HCT116 (cell line): Measurements from ENCODE around the gene SYCE1L. TPM values are rescaled to one million over a fixed set of nuclear protein-coding genes. Genes with fewer than 3 reads are reported as not detected.

Experiments used
- ATAC-seq: fragments of 200-7000 bp; cut with Tn5 transposase; 2 replicates; pipeline ENCODE4 v1.9.1; 2020; ENCODE audit warnings: mild to moderate bottlenecking, moderate library complexity
- BruUV-seq: library from RNA; stranded (reverse); fragments of 400-500 nt; replicated peaks from 2 replicates; lab custom pipeline; 2021; lab: Mats Ljungman, UMichigan
- CTCF ChIA-PET: fragments of 300-600 bp; sonication (Branson Sonifier 250); formaldehyde crosslinking; loops from one replicate; lab custom pipeline; 2021; ENCODE audit warnings: antibody characterized with exemption; lab: Charles Lee
- POLR2A ChIA-PET: fragments of 300-600, 350-600 bp; sonication (Branson Sonifier 250); formaldehyde crosslinking; loops from one replicate; lab custom pipeline; 2021; ENCODE audit warnings: antibody characterized with exemption; lab: Charles Lee
- RAD21 ChIA-PET, 2 experiments: fragments of 300-600 bp; sonication (Branson Sonifier 250); formaldehyde crosslinking; loops; one replicate each; lab custom pipeline; 2023; ENCODE audit warnings: low total read pairs in 2 of 2; ENCODE audit not compliant: uncharacterized antibody in 2 of 2, unreplicated experiment in 2 of 2, low non-redundant PET in 1 of 2; lab: Charles Lee
- DNase-seq: peaks from one replicate; pipeline ENCODE4 v3.0.0-alpha.2; 2010; ENCODE audit warnings: low read depth, low spot score
- H2AFZ ChIP-seq: fragments of 200-600 bp; shearing (Covaris generic), sonication (generic); 2 replicates; pipeline ENCODE4 v1.6.1; 2017; ENCODE audit warnings: low read depth, mixed run types, mixed read lengths, antibody characterized with exemption, low read length; ENCODE audit not compliant: poor library complexity, severe bottlenecking
- H3K27ac ChIP-seq: 2 replicates; pipeline ENCODE4 v1.5.1; 2012; ENCODE audit warnings: low read depth, low read length
- H3K27me3 ChIP-seq: fragments of 200-600 bp; sonication (generic); 2 replicates; pipeline ENCODE4 v1.6.1; 2016; ENCODE audit warnings: mixed run types, low read length, mixed read lengths; ENCODE audit not compliant: insufficient read depth
- H3K36me3 ChIP-seq, 2 experiments: fragments of 200-500 bp in 1 of 2; fragments of 200-600 bp in 1 of 2; sonication (Bioruptor generic) in 1 of 2; sonication (generic) in 1 of 2; 2 replicates each; pipeline versions ENCODE4 v1.5.1 to v1.6.1; 2014 to 2016; ENCODE audit warnings: low read length in 2 of 2, inconsistent platforms in 1 of 2, mixed read lengths in 1 of 2, mixed run types in 1 of 2; ENCODE audit not compliant: insufficient read depth in 2 of 2, control insufficient read depth in 1 of 2
- H3K4me1 ChIP-seq, 2 experiments: fragments of 200-600 bp in 1 of 2; sonication (generic) in 1 of 2; 2 replicates each; pipeline versions ENCODE4 v1.5.1 to v1.6.1; 2012 to 2017; ENCODE audit warnings: low read length in 2 of 2, inconsistent platforms in 1 of 2, mild to moderate bottlenecking in 1 of 2, mixed read lengths in 1 of 2, mixed run types in 1 of 2, moderate library complexity in 1 of 2; ENCODE audit not compliant: insufficient read depth in 2 of 2, control insufficient read depth in 1 of 2
- H3K4me2 ChIP-seq: fragments of 200-600 bp; sonication (generic); 2 replicates; pipeline ENCODE4 v1.6.1; 2017; ENCODE audit warnings: mixed run types, low read length, mixed read lengths
- H3K4me3 ChIP-seq, 2 experiments: fragments of 200-600 bp in 1 of 2; sonication (generic) in 1 of 2; replicated peaks in 1 of 2; 2 replicates each; pipeline ENCODE4 v1.5.1; 2011 to 2016; ENCODE audit warnings: low read length in 2 of 2, control low read depth in 1 of 2, low read depth in 1 of 2, mild to moderate bottlenecking in 1 of 2, mixed read lengths in 1 of 2, mixed run types in 1 of 2
- H3K79me2 ChIP-seq: fragments of 200-600 bp; sonication (generic); 2 replicates; pipeline ENCODE4 v1.6.1; 2017; ENCODE audit warnings: mild to moderate bottlenecking, mixed run types, low read length, moderate library complexity, mixed read lengths; ENCODE audit not compliant: insufficient read depth
- H3K9ac ChIP-seq: fragments of 200-600 bp; sonication (generic); 2 replicates; pipeline ENCODE4 v1.6.1; 2016; ENCODE audit warnings: low read length, mixed read lengths
- H3K9me2 ChIP-seq: fragments of 200-600 bp; sonication (generic), shearing (Covaris generic); 2 replicates; pipeline ENCODE4 v1.6.1; 2017; ENCODE audit warnings: mixed run types, mild to moderate bottlenecking, moderate library complexity; ENCODE audit not compliant: insufficient read depth
- H3K9me3 ChIP-seq, 2 experiments: fragments of 200-500 bp in 1 of 2; fragments of 200-600 bp in 1 of 2; sonication (Bioruptor generic) in 1 of 2; sonication (generic) in 1 of 2; 2 replicates each; pipeline ENCODE4 v1.6.1; 2014 to 2017; ENCODE audit warnings: low read length in 2 of 2, mixed read lengths in 2 of 2, inconsistent platforms in 1 of 2, low read depth in 1 of 2, mild to moderate bottlenecking in 1 of 2, mixed run types in 1 of 2, moderate library complexity in 1 of 2; ENCODE audit not compliant: control insufficient read depth in 1 of 2, insufficient read depth in 1 of 2
- H4K20me1 ChIP-seq: fragments of 200-600 bp; sonication (generic), shearing (Covaris generic); 2 replicates; pipeline ENCODE4 v1.6.1; 2017; ENCODE audit warnings: mixed run types, mild to moderate bottlenecking, moderate library complexity; ENCODE audit not compliant: insufficient read depth
- CBX3 ChIP-seq: IDR thresholded peaks from 2 replicates; pipeline ENCODE4 v1.6.1; 2012; ENCODE audit warnings: low read depth
- CEBPB ChIP-seq: IDR thresholded peaks from 2 replicates; pipeline ENCODE4 v1.6.1; 2012; ENCODE audit warnings: low read depth
- EGR1 ChIP-seq: IDR thresholded peaks from 2 replicates; pipeline ENCODE4 v1.6.1; 2012; ENCODE audit warnings: low read depth
- ELF1 ChIP-seq: IDR thresholded peaks from 2 replicates; pipeline ENCODE4 v1.6.1; 2012; ENCODE audit warnings: low read depth, borderline replicate concordance
- EZH2 ChIP-seq: fragments of 200-600 bp; sonication (generic); IDR thresholded peaks from 2 replicates; pipeline ENCODE4 v1.6.1; 2017; ENCODE audit warnings: antibody characterized with exemption, mixed run types
- JUND ChIP-seq: IDR thresholded peaks from 2 replicates; pipeline ENCODE4 v1.6.1; 2012
- POLR2A ChIP-seq: IDR thresholded peaks from 2 replicates; pipeline ENCODE4 v1.7.0; 2011; ENCODE audit warnings: borderline replicate concordance; ENCODE audit not compliant: insufficient read depth, insufficient read length; ENCODE audit errors: extremely low read depth
- SIN3A ChIP-seq: IDR thresholded peaks from 2 replicates; pipeline ENCODE4 v1.6.1; 2012; ENCODE audit warnings: low read depth
- SP1 ChIP-seq: IDR thresholded peaks from 2 replicates; pipeline ENCODE4 v1.6.1; 2012; ENCODE audit warnings: low read depth
- SRF ChIP-seq: IDR thresholded peaks from 2 replicates; pipeline ENCODE4 v1.6.1; 2012; ENCODE audit warnings: low read depth
- ZBTB33 ChIP-seq: IDR thresholded peaks from 2 replicates; pipeline ENCODE4 v1.6.1; 2011; ENCODE audit warnings: mild to moderate bottlenecking, low read length, moderate library complexity; ENCODE audit not compliant: insufficient replicate concordance; ENCODE audit errors: extremely low read depth
- ZFX ChIP-seq: fragments of 450-650 bp; IDR thresholded peaks from 2 replicates; pipeline ENCODE4 v1.6.1; 2017
- ZNF274 ChIP-seq: fragments of 200-500 bp; sonication (Bioruptor generic); IDR thresholded peaks from 2 replicates; pipeline ENCODE4 v1.6.1; 2014; ENCODE audit warnings: mild to moderate bottlenecking, low read depth, low read length, inconsistent platforms
- intact Hi-C: fragments of 100-400 bp; cut with micrococcal nuclease; formaldehyde crosslinking; loops from 2 replicates; pipeline ENCODE4 v1.10.0; 2022
- total RNA-seq: library from RNA; stranded (reverse); gene quantifications from one replicate; pipeline ENCODE4 v1.2.1, GENCODE V29; 2021; ENCODE audit not compliant: unreplicated experiment
- TF ChIP-seq, protein P1 (sequence below): IDR thresholded peaks from 2 replicates; pipeline ENCODE4 v1.6.1; 2012; ENCODE audit warnings: low read depth

The SYCE1L gene
- total RNA-seq, 1 experiment from 2014 or later: 25.7 TPM

GRCh38 chr16:77197747-77198146 lies 1.5 kb upstream of the SYCE1L start:
- Histone ChIP-seq H3K9ac (no peak overlapping the region), H3K9me2 (no peaks in the 10 kb centered on the region), H3K27ac (no peak overlapping the region), H3K4me1 (no peaks in the 10 kb centered on the region), H2AFZ (no peak overlapping the region), H3K4me3 (no peak overlapping the region), H3K79me2 (peaks cover 10% of the 10 kb centered on the region), H3K36me3 (peaks cover 14 to 18% of the 10 kb centered on the region in 2 experiments; a peak in 3 of 4 replicates), H3K9me3 (no peaks in the 10 kb centered on the region), H4K20me1 (no peaks in the 10 kb centered on the region), H3K4me2 (no peak overlapping the region), H3K27me3 (no peaks in the 10 kb centered on the region)
- BruUV-seq: no TSS peak
- ChIA-PET RAD21 (no interaction called here), POLR2A (no interaction called here), CTCF (no interaction called here)
- no peak for ATAC-seq
- DNase-seq: no peak
- intact Hi-C loops: no loop called here
- TF ChIP-seq ZNF274 (no peak), EZH2 (no peak), SRF (no peak), ELF1 (no peak), JUND (no peak), EGR1 (no peak), ZFX (no peak), SIN3A (no peak), CBX3 (no peak), SP1 (no peak), ZBTB33 (no peak), POLR2A (no peak)

DNA sequence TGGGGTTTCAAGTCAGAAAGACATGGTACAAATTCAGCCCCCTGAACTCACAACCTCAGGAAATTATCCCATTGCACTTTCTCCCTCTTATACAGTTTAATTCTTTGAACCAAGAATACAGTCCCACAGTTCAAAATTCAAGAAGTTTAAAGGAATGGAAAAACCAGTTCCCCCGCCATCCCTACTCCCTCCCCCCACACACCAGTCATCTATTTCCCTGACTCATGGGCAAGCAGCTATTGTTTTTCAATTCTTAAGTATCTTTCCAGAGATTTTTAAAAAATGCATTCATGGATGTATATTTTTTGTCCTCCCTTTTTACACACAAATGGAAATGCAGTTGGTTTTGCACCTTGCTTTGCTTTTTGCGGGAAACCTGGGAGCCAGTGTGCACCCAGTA lies 7.3 kb downstream of the SYCE1L start:
- H4K20me1 ChIP-seq: no peaks in the 10 kb centered on the region
- no peaks in the 10 kb centered on the region for H3K27me3 ChIP-seq
- no peaks in the 10 kb centered on the region for H3K36me3 ChIP-seq
- H3K4me2 ChIP-seq: no peak overlapping the region
- DNase-seq (no peak), ATAC-seq (no peak)
- peaks cover 5 to 9% of the 10 kb centered on the region in 2 experiments for H3K4me1 ChIP-seq
- no peaks in the 10 kb centered on the region for H3K9me2 ChIP-seq
- CTCF ChIA-PET: no interaction called here
- H3K9me3 ChIP-seq: no peaks in the 10 kb centered on the region
- intact Hi-C loops: no loop called here
- TF ChIP-seq, protein P1, sequence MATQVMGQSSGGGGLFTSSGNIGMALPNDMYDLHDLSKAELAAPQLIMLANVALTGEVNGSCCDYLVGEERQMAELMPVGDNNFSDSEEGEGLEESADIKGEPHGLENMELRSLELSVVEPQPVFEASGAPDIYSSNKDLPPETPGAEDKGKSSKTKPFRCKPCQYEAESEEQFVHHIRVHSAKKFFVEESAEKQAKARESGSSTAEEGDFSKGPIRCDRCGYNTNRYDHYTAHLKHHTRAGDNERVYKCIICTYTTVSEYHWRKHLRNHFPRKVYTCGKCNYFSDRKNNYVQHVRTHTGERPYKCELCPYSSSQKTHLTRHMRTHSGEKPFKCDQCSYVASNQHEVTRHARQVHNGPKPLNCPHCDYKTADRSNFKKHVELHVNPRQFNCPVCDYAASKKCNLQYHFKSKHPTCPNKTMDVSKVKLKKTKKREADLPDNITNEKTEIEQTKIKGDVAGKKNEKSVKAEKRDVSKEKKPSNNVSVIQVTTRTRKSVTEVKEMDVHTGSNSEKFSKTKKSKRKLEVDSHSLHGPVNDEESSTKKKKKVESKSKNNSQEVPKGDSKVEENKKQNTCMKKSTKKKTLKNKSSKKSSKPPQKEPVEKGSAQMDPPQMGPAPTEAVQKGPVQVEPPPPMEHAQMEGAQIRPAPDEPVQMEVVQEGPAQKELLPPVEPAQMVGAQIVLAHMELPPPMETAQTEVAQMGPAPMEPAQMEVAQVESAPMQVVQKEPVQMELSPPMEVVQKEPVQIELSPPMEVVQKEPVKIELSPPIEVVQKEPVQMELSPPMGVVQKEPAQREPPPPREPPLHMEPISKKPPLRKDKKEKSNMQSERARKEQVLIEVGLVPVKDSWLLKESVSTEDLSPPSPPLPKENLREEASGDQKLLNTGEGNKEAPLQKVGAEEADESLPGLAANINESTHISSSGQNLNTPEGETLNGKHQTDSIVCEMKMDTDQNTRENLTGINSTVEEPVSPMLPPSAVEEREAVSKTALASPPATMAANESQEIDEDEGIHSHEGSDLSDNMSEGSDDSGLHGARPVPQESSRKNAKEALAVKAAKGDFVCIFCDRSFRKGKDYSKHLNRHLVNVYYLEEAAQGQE: no peak
- TF ChIP-seq CEBPB: no peak
- RAD21 ChIA-PET: no interaction called here
- H3K9ac ChIP-seq: no peak overlapping the region
- no peak overlapping the region for H3K4me3 ChIP-seq
- no peak overlapping the region for H3K27ac ChIP-seq
- no peaks in the 10 kb centered on the region for H3K79me2 ChIP-seq
- POLR2A ChIA-PET: no interaction called here
- BruUV-seq: no TSS peak
- no peak overlapping the region for H2AFZ ChIP-seq
